WERI-Rb-1 (cell line): ENCODE measurements around the gene NDRG4.
A peak's percentile ranks its signal among the peaks of the same experiment; 100 is the strongest.

Experiments
- DNase-seq: peaks from one replicate; pipeline ENCODE4 v3.0.0-alpha.2; 2020
- H3K27ac ChIP-seq: fragments of 250-450 bp; sonication (Bioruptor Pico); 2 replicates; pipeline ENCODE4 v1.5.1; 2020; ENCODE audit warnings: mild to moderate bottlenecking, moderate library complexity
- H3K27me3 ChIP-seq: fragments of 250-450 bp; sonication (Bioruptor Pico); 2 replicates; pipeline ENCODE4 v1.5.1; 2021; ENCODE audit warnings: mild to moderate bottlenecking, low read depth, moderate library complexity; ENCODE audit not compliant: insufficient read depth, severe bottlenecking
- H3K36me3 ChIP-seq: fragments of 250-450 bp; sonication (Bioruptor Pico); 2 replicates; pipeline ENCODE4 v1.5.1; 2020; ENCODE audit warnings: mild to moderate bottlenecking, moderate library complexity
- H3K4me3 ChIP-seq: 2 replicates; pipeline ENCODE4 v1.5.1; 2011; ENCODE audit warnings: low read depth, mild to moderate bottlenecking, control low read depth, low read length
- H3K9me3 ChIP-seq: fragments of 250-450 bp; sonication (Bioruptor Pico); 2 replicates; pipeline ENCODE4 v1.5.1; 2021; ENCODE audit warnings: mild to moderate bottlenecking, moderate library complexity; ENCODE audit not compliant: severe bottlenecking
- TF ChIP-seq, protein P1 (sequence below): IDR thresholded peaks from 2 replicates; pipeline ENCODE4 v1.5.1; 2011; ENCODE audit warnings: low read depth, mild to moderate bottlenecking, control low read depth, inconsistent platforms, low read length

The NDRG4 gene

DNA sequence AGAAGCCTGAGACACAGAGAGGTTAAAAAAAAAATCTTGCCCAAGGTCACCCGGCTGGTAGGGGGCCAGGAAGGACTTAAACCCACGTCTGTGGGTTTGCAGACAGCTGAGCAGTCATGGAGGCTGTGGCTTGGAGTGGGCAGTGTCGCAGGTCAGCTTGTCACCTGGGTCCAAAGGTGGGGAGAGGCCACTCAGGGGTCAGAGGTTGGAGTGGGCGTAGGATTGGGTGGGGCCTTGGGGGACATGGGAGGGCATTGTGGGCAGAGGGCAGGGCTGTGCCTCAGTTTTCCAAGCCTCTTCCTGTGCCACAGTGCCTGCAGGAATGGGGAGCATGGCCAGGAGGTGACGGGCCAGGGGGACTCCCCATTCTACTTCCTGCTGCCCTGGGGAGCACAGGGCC is 2.0 kb upstream of the NDRG4 start:
- H3K9me3 ChIP-seq, result no peaks in the 10 kb centered on the region
- TF ChIP-seq, protein P1, sequence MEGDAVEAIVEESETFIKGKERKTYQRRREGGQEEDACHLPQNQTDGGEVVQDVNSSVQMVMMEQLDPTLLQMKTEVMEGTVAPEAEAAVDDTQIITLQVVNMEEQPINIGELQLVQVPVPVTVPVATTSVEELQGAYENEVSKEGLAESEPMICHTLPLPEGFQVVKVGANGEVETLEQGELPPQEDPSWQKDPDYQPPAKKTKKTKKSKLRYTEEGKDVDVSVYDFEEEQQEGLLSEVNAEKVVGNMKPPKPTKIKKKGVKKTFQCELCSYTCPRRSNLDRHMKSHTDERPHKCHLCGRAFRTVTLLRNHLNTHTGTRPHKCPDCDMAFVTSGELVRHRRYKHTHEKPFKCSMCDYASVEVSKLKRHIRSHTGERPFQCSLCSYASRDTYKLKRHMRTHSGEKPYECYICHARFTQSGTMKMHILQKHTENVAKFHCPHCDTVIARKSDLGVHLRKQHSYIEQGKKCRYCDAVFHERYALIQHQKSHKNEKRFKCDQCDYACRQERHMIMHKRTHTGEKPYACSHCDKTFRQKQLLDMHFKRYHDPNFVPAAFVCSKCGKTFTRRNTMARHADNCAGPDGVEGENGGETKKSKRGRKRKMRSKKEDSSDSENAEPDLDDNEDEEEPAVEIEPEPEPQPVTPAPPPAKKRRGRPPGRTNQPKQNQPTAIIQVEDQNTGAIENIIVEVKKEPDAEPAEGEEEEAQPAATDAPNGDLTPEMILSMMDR, result no peak
- DNase-seq, result no peak
- H3K27me3 ChIP-seq, result no peaks in the 10 kb centered on the region
- no peaks in the 10 kb centered on the region for H3K36me3 ChIP-seq
- H3K27ac ChIP-seq, result no peak overlapping the region
- H3K4me3 ChIP-seq, result no peak overlapping the region

DNA sequence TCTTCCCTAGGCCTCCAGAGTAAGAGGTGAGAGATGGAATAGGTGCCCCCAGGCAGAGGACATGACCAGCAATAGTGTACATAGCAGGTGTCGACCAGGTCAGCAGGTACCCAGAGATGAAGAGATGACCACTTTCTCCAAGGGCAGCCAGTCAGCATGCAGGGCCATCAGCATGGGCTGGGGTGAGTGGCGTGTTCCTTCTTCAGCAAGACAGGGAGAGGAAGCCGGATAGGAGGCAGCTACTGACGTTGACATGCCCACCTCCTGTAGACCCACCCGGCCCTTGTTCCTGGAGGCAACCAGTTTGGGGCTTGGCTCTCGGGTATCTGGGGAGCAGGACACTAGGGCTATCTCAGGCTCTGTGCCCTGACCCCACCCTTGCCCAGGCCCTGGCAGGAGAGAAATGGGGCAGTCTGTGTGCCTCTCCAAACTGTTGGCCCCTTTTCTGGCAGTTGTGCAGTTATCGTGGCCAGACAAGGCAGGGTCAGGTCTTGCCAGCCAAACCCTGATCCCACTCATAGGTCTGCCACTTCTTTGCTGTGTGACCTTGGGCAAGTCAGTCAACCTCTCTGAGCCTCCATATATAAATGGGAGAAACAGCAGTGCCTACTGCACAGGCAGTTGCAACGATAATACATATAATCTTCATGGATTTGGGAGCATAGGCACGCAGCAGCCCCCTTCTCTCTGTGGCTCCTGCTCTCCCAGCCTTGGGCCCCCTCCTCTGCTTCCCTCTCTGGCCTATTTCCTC is 1.4 kb upstream of the NDRG4 start:
- Histone ChIP-seq H3K27me3 (no peaks in the 10 kb centered on the region), H3K9me3 (no peaks in the 10 kb centered on the region), H3K36me3 (no peaks in the 10 kb centered on the region), H3K27ac (no peak overlapping the region), H3K4me3 (no peak overlapping the region)
- TF ChIP-seq, protein P1, result no peak
- no peak for DNase-seq

DNA sequence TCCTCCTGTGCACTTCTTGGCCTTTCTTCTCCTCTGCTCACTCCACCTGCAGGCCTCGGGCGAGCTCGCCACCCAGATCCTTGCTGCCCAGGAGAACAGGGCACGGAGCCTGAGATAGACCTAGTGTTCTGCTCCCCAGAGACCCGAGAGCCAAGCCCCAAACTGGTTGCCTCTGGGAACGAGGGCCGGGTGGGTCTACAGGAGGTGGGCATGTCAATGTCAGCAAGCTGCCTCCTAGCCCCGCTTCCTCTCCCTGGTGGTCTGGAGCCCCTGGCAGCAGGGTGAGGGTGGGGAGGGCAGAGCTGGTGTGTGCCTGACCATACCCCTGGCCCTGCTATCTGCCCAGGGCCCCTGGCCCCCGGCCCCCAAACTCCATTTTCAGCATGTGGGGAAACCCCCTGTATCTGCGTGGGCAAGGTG is 841 bp upstream of the NDRG4 start:
- TF ChIP-seq, protein P1, result no peak
- Histone ChIP-seq H3K9me3 (no peaks in the 10 kb centered on the region), H3K36me3 (no peaks in the 10 kb centered on the region), H3K27ac (no peak overlapping the region), H3K4me3 (no peak overlapping the region), H3K27me3 (no peaks in the 10 kb centered on the region)
- no peak for DNase-seq

DNA sequence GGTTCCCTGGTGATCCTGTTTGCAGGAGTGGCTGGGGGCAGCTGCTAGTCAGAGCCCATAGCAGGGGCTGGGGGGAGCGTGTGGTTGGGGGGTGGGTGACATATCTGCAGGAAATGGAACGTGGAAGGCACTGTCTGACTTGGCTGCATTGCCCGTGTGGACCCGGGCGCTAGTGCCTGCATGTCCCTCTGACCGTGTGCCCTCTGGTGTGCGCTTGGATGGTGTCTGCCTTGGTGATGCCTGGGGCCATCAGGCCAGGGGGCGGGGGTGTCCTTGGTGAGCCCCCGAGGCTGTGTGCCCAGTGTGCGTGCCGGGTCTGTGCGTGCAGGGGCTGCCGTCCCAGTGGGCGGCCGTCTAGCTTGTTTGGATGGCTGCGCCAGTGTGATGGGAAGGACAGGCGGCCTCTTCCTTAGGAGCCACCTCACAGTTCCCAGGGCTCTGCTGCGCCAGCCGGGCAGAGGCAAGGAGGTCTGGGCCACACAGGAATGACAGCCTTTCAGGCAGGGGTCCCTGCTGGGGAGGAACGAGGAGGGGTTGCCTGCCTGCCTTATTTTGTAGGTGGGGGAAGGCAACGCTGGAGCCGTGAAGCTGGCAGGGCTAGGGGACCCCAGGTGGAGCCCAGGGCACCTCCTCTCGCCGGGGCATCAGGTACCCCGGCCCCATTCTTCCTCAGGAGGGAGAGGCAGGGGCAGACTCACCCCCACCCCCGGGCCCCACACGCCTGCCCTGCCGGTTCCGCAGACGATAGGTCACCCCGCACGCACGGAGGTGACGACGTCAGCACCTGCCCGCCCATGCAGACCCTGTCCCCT is 693 bp downstream of the NDRG4 start:
- peak overlapping the region; percentile 69 for H3K27ac ChIP-seq
- no peaks in the 10 kb centered on the region for H3K27me3 ChIP-seq
- no peaks in the 10 kb centered on the region for H3K36me3 ChIP-seq
- TF ChIP-seq, protein P1, result no peak
- peak overlapping the region; percentile 52 for H3K4me3 ChIP-seq
- H3K9me3 ChIP-seq, result no peaks in the 10 kb centered on the region
- DNase-seq, result no peak

DNA sequence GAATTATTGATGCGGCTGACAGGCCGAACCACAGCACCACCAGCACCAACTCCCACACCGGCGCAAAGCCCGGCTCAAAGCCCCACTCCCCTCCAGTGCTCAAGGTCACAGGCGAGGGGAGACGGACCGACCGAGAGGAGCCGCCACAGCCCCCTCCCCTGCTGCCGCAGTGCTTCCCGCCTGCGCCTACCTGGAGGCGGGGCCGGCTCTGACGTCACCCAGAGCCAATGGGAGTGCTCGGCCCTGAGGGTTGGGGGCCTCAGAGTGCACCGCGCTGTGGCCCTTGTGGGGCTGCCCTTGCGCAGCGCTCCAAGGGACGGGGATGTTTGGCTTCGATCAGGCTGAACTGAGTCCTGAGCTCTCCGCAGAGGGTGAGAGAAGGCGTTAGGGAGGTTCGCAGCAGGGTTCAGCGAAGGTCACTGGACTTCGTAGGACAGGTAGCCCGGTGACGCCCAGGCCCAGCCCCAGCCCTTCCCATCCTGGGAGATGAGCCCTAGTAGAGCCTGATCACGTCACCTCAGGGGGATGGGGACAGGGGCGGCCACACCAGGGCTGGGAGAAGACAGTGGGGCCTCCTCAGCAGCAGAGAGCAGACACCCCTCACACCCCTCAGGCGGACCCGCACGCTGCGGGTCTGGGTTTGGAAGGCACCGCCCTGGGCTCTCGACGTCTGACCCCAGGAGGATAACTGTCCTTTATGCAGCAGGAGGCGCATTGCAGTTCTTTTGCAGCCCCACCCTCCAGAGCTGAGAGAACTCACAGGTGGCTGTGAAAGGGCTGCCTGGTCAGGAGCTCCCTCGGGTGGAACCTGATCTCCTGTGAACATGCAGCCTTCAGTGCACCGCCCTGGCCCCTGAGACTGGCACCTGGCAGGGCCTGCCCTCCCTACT is 1.5 kb downstream of the NDRG4 start:
- DNase-seq, result peak; percentile 80
- TF ChIP-seq, protein P1, result peak; percentile 24; the same call in 1 of the 2 replicates
- Histone ChIP-seq H3K27ac (peak overlapping the region; percentile 69), H3K27me3 (no peaks in the 10 kb centered on the region), H3K9me3 (no peaks in the 10 kb centered on the region), H3K4me3 (peak overlapping the region; percentile 52), H3K36me3 (no peaks in the 10 kb centered on the region)
